HG02571 (cell line): ENCODE measurements around the gene HIGD1C.
"Not testable (repeated sequence)": the region's sequence is repeated elsewhere in the genome, so short reads cannot be mapped to it uniquely, and the experiment has no call there.

Experiments
- ATAC-seq: cut with Tn5 transposase; IDR thresholded peaks from one replicate; pipeline ENCODE4 v1.9.1; 2021; ENCODE audit warnings: mild to moderate bottlenecking, moderate library complexity; ENCODE audit not compliant: unreplicated experiment

The HIGD1C gene

GRCh38 chr12:51013441-51013840 is 61.1 kb downstream of the HIGD1C start:
- no peak for ATAC-seq

- ATAC-seq = not testable (repeated sequence)
These were observed 62.1 kb downstream of the HIGD1C start for GRCh38 chr12:51014467-51014866.

GRCh38 chr12:51017452-51017851 is 65.1 kb downstream of the HIGD1C start:
- ATAC-seq = no peak

GRCh38 chr12:51018956-51019355 is 66.6 kb downstream of the HIGD1C start:
- no peak for ATAC-seq

GRCh38 chr12:51019927-51020326 is 67.6 kb downstream of the HIGD1C start:
- ATAC-seq = no peak
